KBM-7 (cell line): ENCODE measurements around the gene CEMIP2.
"Not testable (repeated sequence)": the region's sequence is repeated elsewhere in the genome, so short reads cannot be mapped to it uniquely, and the experiment has no call there.

Experiments
- DNase-seq: peaks from one replicate; pipeline ENCODE4 v3.0.0-alpha.2; 2015
- in situ Hi-C: fragments of 300-500 bp; cut with MboI; formaldehyde crosslinking; loops from 2 replicates; pipeline ENCODE4 v1.14.3; 2020; ENCODE audit warnings: low sequenced_read_pairs, low pct_unique_long_range_greater_than_20kb, mixed read lengths

Gene CEMIP2

DNA sequence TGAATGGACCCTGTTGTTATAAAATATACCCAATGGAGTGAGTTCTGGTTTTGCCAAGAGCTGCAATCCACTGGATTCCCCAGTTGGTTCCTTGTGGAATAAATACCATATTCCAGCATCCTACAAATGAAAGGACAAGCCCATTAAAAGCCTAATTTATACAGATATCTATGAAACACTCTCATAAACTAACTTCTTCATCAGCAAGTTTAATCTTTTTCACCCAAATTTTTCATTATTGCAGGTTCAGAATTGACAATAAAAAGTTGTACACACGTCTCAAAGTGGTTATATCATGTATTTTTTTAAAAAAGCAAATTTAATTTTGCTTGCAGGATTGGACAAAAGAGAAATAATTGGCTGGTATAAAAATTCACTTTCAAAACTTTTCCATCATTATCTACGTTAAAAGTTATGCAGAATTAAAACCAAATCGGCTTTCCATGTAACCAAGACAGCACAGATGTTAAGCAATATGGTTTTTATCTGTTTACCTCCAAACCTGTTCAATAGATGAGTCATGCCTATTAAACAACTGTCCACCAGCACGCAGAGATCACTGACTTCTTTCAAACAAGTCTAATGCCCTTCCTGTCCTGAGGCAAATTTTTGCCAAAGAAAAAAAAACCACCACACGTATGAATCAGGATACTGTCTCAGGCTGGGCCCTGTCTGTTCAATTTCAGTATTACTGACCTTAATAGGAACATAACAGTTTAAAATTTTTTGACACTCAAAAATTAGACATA is 42.5 kb downstream of the CEMIP2 start:
- in situ Hi-C loops, result no loop called here
- DNase-seq, result no peak

DNA sequence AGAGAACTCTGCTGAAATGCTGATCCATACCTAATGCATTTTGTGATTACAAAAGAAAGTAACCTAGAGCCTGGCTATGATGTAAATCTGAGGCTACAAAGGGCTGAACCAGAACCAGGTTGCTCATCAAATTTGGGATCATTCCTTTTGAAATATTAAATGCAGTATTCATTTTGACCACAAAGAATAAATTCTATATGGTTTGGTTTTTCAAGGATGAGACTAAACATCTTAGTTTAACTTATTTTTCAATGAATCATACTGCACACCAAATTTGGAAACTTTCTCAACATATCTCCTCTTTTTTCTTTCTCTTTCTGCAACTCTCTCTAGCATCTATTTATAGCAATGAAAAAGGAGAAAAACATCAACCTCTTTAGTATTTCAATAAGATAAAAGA is 46.5 kb downstream of the CEMIP2 start:
- in situ Hi-C loops, result no loop called here
- DNase-seq, result no peak

GRCh38 chr9:71719562-71719961 is 48.8 kb downstream of the CEMIP2 start:
- in situ Hi-C loops, result no loop called here
- no peak for DNase-seq

DNA sequence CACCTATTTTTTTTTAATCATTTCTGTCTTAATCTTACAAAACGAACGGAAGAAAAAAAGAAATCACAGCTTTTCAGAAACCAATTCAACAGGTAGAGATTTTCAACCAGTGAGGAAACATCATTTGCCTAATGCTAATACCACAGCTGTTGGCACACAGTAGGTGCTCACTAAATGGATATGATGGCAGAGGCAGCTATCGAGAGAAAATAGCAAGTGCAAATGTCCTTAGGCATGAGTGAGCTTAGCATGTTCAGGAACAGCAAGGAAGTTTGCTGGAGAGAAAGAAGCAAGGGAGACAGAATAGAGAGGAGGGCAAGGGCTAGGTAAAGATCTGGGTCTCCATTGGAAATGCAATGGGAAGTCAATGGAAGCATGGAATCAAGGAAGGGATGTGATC is 49.2 kb downstream of the CEMIP2 start:
- in situ Hi-C loops, result no loop called here
- DNase-seq, result no peak

- in situ Hi-C loops, result no loop called here
Measured at GRCh38 chr9:71716138-71716909, 52.0 kb downstream of the CEMIP2 start.

DNA sequence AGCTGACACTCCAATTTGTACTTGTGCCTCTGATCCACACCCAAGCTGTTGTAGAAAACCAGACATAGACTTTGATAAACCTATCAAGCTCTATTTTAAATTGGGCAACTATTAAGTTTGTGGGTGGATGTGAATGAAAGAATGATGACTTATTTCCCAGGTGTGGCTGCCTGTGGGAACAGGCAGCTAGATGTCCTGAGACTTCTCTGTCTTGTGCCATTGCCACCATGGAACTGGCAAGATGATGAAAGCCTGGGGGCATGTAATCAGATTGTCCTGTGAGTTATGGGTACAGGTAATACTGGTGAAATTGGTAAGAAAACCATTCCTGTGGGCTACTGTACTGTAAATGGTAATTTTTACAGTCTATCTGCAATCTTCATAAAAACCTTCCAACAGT is 57.5 kb downstream of the CEMIP2 start:
- in situ Hi-C loops, result no loop called here
- no peak for DNase-seq

More at GRCh38 chr9:71716138-71716909, 52.0 kb downstream of the CEMIP2 start:
- no peak for DNase-seq

GRCh38 chr9:71710201-71710600 is 58.1 kb downstream of the CEMIP2 start:
- in situ Hi-C loops, result no loop called here
- DNase-seq, result no peak

GRCh38 chr9:71709384-71709783 is 58.9 kb downstream of the CEMIP2 start:
- in situ Hi-C loops, result no loop called here
- DNase-seq, result no peak

- in situ Hi-C loops, result no loop called here
- no peak for DNase-seq
Measured at GRCh38 chr9:71706176-71706575, 62.1 kb downstream of the CEMIP2 start.

DNA sequence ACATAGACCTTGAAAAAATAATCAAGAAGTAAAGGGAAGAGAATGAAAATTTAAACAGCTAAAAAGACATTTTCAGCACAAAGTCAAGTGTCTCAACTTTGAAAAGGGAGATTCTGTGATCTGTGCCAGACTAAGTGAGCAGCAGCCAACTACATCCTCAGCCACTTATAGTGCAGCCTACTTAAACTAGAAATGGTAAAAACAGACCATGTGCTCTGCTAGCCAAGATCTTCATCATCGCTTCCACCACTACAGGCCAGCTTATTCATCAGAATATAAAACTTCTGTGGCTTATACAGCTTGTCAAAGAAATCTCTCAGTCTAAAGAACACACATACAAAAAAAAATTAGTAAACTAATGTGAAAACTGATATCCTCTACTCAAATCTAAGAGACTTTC is 63.5 kb downstream of the CEMIP2 start:
- in situ Hi-C loops, result no loop called here
- DNase-seq, result no peak

DNA sequence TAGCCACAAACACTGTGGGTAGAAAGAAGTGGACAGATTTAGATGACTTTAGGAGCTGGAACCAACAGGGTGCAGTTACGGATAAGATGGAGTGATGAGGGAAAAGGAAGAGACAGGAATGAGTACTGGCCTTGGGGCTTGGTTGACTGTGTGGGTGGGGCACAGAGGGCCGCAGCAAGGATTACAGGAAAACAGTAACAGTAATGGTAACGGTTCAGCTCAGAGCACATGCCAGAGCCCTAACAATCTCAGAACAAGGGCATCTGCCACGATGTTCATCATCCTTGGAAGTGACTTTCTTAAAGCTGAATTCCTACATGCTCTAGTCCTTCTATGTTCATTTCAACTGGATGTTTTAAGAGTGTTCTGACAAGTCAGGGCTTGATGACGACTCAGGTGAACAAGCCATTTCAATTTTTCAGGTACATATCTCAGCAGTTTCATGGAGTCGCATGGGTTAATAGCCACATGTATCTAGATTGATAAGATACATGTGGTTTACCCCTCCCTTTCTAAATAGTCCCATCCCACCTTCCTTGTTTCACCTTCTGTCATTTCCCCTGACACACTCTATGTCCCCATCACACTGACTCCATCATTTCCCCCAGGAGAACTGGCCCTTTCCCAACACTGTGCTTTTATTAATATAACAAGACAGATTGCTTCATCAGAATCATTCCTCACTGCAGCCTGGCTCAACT is 65.0 kb downstream of the CEMIP2 start:
- no peak for DNase-seq
- in situ Hi-C loops, result no loop called here

DNA sequence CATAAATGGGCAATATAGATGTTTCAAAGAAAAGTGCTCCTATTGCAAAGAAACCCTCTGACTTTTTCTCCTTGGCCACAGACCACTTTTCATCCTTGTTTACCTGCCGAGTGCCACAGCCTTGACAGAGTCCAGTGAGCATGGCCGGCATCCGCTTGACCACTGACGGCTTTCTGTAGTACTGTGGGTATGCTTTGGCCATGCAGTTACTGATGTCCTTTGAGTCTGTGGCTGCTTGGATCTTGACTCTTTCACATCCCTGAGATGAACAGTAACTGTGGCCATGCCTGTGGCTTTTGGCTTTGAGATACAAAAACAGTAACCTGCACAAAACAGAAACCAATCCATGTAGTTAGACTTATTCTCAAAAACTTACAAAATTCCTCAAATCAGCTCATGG is 70.4 kb downstream of the CEMIP2 start:
- in situ Hi-C loops, result no loop called here
- DNase-seq, result no peak

DNA sequence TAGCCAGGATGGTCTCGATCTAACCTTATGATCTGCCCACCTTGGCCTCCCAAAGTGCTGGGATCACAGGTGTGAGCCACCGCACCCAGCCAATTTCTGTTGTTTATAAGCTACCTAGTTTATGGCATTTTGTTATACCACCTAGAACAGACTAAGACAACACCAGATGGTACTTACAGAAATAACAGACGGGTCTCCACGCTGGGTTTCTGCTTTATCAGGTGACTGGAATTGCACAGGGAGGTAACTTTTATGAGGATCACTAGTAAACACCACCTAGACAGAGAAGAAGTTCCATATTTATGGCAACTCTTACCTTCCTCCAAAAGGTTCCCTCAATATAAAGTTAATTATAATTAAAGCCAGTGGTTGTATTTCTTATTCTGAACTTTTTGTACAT is 74.0 kb downstream of the CEMIP2 start:
- DNase-seq, result no peak
- in situ Hi-C loops, result no loop called here

GRCh38 chr9:71693607-71694006 is 74.7 kb downstream of the CEMIP2 start:
- DNase-seq, result no peak
- in situ Hi-C loops, result no loop called here

DNA sequence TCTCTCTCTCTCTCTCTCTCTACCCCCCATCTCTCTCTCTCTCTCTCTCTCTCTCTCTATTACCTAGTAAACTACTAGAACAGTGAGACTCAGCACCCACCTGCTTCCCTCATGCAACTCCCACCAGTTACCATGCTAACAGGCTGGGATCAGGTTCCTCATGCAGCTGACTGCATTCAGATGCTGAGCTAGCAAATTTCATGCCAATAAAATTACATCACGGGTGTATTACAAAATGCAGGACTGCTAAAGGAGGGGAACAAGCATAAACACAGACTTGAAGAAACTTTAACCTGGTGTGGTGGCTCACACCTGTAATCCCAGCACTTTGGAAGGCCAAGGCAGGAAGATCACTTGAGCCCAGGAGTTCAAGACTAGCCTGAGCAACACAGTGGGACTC is 76.0 kb downstream of the CEMIP2 start:
- in situ Hi-C loops, result no loop called here
- DNase-seq, result no peak

GRCh38 chr9:71691576-71691975 is 76.7 kb downstream of the CEMIP2 start:
- DNase-seq, in situ Hi-C loops: not testable (repeated sequence)

GRCh38 chr9:71690689-71691435 is 77.5 kb downstream of the CEMIP2 start:
- in situ Hi-C loops, result no loop called here
- DNase-seq, result no peak

GRCh38 chr9:71690063-71690688 is 78.1 kb downstream of the CEMIP2 start:
- no peak for DNase-seq
- in situ Hi-C loops, result no loop called here

- no peak for DNase-seq
- in situ Hi-C loops, result no loop called here
Measured at GRCh38 chr9:71687676-71688075, 80.6 kb downstream of the CEMIP2 start.
